ELF-1 (cell line): ENCODE measurements around the gene CCNY.
A peak's percentile ranks its signal among the peaks of the same experiment; 100 is the strongest.
"Not testable (repeated sequence)": the region's sequence is repeated elsewhere in the genome, so short reads cannot be mapped to it uniquely, and the experiment has no call there.

Source experiments
- DNase-seq: peaks from one replicate; pipeline ENCODE4 v3.0.0-alpha.2; 2016; ENCODE audit warnings: low read depth, low spot score

CCNY gene

DNA sequence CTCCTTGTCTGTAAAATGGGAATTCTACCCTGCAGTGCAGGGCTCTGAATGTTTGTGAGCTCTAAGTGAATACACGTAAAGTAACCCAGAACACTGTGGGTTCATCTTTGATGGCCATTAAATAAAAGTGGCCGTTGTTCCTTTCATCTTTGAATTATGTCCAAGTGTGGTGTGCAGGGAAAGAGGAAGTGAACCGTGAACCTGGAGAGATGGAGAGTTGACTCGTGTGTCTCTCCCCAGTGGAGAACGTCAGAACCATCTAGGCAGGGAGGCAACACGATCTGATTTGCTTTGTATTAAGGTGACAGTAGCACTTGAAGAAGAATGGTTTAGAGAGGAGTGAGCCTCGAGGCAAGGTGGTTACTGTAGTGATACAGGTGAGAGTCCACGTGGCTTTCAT lies 175.3 kb downstream of the CCNY start:
- DNase-seq = no peak

DNA sequence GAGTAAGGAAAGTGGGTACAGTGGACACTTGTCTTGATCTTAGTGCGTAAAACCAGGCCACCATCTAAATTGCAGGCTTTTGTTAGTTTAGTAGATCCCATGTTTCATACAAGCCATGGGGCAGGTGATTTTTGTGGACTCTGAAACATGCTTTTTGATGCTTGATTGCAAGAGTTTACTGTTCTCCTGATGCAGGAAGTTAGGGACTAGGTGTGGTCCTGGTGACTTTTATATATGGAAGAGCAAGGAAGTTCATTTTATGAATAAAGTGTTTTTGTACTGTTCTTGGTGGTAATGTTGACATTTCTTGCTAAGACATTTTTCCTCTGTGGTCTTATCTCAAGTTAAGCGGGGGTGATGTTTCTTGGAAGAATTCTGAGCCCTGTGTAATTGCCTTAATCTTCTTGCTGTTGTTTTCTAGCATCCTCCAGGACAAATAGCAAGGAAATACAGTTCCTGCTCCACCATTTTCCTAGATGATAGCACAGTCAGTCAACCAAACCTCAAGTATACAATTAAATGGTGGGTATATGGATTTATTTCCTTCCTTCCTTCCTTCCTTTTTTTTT lies 179.9 kb downstream of the CCNY start:
- no peak for DNase-seq

DNA sequence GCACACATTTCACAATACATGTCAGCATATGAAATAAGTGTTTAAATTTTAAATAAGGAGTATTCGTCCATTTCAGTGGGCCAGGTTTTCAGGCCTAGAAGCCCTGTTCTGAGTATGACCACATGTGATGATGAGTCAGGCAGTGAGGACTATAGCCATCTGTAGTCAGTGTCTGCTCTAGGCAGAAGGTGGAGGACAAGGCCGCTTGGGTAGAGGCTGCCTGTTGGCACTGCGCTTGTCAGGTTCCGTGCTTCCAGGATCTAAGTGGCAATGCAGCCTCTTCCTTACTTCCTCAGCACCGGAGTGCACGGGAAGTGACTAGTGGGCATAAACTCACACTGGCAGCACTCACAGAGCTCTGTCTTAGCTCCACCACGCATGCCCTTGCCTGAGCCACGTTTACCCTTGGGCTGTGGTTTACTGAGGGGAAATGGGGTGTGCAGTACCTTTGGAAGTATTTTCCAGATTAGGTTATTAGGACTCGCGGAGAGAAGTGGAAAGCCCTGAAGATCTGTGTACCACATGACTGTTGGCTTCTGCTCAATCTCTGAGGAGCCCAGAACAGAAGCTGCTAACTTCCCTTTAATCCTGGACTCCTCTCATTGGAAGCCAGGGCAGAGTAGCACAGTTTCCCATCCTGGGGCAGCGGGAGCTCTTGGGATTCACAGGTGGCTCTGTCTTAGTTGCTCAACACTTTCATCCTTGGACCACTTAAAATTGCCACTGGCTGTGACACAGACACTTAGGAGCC lies 181.3 kb downstream of the CCNY start:
- DNase-seq = no peak

DNA sequence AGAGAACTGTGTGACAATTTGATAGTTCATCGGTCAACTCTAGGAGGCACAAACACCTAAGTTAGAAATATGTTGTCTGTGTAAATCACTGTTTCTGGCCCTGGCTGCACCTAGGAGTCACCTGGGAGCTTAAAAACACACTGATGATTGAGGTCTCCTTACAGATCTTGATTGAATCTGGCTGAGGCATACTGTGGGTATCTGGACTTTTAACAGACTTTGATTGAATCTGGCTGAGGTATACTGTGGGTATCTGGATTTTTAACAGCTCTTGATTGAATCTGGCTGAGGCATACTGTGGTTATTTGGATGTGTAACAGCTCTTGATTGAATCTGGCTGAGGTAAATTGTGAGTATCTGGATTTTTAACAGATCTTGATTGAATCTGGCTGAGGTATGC lies 181.9 kb downstream of the CCNY start:
- not testable (repeated sequence) for DNase-seq

DNA sequence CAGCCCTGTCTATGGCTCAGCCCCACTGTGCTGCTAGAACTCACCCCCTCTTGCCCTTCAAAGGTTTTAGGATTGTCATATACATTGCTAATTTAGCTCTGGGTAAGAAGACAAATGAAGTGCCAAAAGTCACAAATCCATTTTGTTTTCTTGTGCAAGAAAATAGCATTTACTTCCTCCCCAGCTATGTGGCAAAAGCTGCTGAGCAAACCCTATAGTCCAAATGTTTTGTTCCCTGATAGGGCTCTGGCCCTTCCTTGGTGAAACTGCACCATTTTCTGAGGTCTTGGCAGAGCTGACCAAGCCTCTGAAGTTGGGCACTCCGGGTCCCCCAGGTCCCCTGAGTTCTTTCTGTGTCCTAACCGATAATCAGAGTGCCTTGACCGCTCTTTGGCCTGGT lies 184.7 kb downstream of the CCNY start:
- DNase-seq = no peak

DNA sequence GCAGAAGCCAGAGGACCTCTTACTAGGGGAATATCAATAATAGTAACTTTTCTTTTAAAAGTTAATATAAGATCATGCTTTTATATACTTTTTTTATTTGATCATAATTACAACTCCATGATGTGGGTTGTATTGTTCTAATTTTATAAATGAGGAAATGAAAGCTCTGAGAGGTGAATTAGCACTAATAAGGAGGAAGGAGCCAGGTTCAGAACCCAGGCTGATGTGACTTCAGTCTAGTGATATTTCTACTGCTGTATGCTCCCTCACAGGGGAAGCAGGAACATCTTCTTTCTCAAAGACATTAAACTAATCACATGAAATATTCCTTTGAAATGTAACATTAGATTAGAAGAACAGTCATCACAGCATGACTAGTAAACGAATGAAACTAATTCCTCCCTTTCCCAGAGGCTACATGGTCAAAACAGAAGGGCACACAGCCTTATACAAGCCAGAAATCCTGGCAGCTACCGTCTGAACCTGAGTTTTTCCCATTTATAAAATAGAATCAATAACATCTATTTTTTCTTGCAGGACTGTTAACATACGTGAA lies 187.4 kb downstream of the CCNY start:
- DNase-seq = no peak

DNA sequence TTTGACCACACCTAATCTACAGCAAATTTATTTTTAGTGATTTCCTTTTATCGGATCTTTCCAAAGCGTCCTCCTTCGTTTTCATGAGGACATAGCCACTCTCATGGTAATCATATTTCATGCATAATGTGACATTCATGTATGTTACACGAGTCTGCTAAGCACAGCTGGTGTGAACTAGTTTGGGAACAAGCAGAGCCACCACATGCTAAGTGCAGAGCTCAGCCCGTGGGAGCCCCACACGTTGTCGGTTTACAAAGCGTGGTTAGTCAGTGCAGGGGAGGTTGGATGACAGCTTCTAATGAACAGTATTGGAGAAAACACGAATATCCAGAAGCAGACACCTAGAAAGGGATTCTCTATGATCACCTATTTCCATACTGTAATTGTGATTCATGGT lies 190.4 kb downstream of the CCNY start:
- no peak for DNase-seq

DNA sequence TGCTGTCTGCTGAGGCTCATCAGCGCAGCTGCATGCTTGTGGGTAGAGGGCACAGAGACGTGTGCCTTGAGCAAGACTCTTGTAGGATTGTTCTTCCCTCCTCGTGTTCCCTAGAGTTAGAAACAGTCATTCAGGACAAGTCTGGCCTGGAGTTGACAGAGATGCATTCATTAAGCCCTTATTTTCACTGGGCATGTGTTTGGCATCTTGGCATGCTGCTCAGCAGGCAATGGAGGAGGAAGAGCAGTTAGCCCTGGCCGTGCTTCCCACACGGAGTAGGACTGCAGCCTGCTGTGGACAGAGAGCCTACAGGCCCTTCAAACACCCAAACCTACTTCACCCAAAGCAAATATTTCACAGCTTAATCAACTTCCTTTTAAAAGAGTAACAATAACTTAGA lies 195.8 kb downstream of the CCNY start:
- DNase-seq = no peak

DNA sequence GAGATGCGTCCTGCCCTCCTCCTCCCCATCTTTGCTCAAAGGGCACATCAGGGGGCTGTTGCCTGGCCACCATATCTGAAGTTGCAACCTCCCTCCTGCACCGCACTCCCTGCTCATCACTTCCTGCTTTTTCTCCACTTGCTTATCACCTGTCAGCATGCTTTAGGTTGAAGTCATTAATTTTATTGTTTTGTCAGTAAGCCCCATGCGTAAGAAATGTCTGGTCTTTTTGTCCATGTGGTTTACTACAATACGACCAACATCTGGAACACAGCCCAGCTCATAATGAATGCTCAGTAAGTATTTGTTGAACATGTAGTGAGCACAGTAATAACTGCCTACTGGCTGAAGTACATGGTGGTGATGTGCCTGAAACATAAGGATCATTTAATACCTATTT lies 197.3 kb downstream of the CCNY start:
- no peak for DNase-seq

DNA sequence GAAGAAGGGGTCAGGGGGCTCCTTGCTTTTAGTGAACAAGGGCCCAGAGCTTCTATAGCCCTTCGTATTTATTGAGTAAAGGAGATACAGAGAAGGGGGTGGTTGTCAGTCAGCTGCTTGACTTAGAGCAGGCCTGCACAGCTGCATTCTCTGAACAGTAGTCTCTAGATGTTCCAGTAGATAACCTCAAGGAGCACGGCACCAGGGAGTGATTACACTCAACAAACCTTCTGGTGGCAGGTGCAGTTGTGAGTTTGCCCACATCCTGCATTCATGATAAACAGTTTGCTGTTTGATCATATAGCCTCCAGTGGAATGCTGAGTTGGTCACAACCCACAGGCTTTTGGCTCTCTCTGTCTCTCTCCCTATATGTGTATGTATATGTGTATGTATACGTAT lies 198.8 kb downstream of the CCNY start:
- DNase-seq = no peak

DNA sequence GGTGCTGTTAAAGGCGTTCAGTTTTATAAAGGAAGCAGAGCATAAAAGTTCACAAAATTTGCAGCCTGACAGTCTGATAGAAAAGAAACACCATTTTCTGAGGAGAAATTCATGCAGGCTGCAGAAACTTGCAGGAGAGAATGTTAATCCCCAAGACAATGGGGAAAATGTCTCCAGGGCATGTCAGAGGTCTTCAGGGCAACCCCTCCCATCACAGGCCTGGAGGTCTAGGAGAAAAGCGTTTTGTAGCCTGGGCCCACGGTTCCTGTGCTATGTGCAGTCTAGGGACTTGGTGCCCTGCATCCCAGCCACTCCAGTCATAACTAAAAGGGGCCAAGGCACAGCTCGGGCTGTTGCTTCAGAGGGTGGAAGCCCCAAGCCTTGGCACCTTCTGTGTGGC lies 200.5 kb downstream of the CCNY start:
- no peak for DNase-seq

DNA sequence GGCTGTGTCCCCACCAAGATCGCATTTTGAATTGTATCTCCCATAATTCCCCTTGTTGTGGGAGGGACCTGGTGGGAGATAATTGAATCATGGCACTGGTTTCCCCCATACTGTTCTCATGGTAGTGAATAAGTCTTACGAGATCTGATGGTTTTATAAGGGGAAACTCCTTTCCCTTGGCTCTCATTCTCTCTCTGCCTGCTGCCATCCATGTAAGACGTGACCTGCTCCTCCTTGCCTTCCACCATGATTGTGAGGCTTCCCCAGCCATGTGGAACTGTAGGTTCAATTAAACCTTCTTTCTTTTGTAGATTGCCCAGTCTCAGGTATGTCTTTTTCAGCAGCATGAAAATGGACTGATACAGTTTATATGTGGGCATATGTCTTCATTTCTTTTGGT lies 201.6 kb downstream of the CCNY start:
- DNase-seq = not testable (repeated sequence)

DNA sequence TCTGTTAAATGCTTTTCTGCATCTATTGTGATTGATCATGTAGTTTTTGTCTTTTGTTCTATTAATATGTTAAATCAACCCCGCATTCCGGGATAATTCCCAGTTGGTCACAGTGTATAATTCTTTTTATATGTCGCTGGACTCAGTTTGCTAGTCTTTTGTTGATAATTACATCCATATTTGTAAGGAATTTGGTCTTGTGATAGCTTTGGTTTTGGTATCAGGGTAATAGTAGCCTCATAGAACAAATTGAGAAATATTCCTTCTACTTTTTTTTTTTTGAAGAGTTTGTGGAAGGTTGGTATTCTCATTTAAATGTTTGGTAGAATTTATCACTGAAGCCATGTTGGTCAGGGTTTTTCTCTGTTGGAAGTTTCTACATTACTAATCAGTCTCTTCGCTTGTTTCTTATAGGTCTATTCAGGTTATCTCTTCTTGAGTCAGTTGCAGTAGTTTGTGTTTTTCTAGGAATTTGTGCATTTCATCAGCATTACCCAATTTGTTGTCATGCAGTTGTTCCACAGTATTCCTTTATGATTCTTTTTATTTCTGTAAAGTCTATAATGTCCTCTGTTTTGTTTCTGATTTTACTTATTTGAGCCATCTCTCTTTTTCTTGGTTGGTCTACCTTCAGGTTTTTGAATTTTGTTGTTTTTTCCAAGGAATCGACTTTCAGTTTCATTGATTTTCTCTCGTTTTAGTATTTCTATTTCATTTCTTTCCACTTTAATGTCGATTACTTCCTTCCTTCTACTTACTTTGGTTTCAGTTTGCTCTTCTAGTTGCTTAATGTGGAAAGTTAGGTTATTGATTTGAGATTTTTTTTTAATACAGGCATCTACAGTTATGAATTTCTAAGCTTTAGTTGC lies 204.2 kb downstream of the CCNY start:
- no peak for DNase-seq

DNA sequence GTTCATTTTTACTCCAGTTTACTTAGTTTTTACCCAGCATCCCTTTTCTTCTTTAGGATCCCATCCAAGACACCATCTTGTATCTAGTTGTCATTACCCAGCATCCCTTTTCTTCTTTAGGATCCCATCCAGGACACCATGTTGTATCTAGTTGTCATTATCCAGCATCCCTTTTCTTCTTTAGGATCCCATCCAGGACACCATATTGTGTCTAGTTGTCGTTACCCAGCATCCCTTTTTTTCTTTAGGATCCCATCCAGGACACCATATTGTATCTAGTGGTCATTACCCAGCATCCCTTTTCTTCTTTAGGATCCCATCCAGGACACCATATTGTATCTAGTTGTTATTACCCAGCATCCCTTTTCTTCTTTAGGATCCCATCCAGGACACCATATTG lies 205.4 kb downstream of the CCNY start:
- no peak for DNase-seq

DNA sequence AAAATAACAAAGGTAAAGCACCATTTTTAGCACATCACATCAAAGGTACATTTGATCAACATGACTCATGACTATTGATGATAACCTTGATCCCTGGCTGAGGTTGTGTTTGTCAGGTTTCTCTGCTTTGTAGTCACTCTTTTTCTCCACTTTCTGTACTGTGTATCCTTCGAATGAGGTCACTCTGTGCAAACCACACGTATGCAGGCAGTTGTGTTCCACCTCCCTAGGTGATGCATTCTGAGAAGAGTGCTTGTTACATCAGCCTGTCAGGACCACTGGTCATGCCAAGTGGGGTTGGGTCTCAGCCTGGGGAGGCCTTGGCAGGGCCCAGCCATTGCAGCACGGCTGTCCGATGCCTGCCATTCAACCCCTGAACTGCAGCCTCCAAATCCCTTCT lies 206.0 kb downstream of the CCNY start:
- no peak for DNase-seq

DNA sequence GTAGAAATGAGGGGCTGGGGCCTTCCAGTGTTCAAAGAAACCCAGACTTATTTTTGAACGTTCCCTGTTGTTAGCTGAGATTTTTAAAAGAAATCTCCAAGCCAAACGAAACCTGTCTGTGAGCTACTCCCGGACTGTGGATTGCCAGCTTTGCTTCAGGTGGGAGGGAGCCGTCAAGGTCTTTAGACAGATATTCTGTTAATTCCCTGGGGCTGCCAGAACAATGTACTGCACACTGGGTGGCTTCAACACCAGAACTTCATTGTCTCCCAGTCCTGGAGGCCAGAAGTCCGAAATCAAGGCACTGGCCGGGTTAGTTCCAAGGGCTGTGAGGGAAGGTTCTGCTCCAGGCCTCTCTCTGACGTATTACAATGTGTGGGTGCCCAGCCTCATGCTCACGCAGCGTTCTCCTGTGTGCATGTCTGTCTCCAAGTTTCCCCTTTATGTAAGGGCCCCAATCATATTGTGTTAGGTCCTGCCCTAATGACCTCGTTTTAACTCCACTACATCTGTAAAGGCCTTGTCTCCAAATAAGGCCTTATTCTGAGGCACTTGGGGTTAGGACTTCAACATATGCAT lies 208.9 kb downstream of the CCNY start:
- peak; percentile 34 for DNase-seq

DNA sequence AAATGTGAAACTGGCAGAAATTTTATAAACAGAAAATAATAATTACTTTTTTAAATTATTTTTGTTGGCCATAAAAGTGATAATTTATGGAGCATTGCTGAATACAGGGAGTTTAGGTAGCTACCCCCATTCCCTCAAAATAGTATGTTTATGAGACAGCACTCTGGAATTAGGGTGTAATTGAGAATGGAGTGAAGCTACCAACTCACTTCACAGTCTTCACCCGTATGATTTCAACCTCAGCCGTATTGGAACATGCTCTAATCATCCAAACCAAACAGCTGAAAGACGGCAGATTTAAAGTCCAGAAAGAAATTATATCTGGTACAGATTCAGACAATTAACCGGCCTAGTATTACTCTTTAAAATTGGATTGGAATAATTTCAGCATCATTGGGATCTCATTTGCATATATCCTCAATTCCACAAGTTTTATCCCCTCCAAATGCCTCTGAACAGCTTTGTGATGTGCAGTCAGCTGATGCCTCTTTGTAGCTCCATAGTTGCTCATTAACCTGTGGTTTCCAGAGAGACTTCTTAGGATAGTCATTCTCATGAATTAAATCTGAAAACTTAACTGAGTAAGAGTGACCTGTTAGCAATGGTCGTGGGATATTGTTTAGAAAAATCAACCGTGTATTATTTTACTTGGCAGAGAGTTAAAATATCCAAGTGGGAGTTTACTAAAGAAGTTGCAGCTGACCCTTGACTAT lies 209.7 kb downstream of the CCNY start:
- DNase-seq = no peak

DNA sequence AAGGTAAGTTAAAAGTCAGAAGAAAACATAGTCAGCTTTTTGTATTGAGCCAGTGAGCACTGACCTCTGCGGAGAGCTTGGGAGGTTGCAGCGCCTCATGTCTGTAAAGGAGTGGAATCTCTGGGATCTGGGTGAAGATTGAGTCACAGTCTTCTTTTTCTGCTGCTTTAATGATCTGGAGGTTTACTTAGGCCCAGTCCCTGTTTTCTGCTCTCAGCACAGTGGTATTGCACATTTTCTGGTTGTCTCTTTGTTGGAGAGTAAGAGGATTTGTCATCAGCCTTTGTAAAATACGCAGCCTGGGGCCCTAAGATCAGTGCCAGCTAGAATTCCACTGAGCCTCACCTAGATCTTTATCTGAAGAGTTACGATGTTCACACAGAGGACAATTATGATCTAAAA lies 210.5 kb downstream of the CCNY start:
- DNase-seq = peak; percentile 78

DNA sequence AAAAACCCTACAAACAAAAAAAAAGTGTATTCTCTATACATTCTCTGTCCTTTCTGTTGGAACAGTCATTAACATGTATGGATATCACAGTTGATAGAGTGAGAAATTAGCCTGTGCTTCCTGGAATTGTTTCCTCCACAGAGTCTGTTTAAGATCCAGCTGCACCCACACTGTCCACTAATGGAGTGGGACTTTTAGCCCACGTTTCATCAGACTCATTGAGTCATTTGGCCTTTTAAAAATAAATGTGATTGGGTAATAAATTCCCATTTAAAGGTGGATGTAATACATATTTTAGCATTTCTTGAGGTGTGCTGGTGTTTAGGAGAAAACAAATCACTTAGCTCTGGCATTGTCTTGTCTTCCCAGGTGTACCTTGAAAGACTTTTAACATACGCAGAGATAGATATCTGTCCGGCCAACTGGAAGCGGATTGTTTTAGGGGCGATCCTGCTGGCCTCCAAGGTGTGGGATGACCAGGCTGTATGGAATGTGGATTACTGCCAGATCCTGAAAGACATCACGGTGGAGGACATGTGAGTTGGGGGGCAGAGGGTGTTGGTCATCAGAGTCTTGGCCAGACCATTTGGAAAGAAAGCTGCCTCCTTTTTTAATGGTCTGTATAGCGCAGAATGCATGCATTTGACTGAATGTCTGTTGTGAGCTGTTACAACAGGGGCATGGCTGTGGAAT lies 216.5 kb downstream of the CCNY start:
- no peak for DNase-seq

DNA sequence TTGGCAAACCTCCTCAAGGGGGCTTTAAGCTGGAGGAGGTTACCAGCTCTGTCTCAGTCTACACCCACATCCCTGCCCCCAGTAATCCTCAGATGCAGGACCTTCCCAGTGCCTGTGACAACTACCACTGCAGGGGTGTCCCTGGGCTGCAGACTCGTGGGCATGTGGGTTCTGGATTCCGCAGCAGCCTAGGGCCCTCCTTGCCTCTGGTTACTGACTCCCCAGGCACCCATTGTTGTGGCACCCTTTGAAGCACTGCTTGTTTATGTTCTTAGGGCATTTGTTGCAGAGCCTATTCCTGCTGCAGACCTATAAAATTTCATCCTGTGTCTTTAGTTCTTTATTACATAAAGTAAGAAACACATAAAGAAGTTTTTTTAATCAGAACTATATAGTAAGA lies 217.7 kb downstream of the CCNY start:
- DNase-seq = no peak
